Gastrocnemius medialis (tissue), 4 donors: ENCODE measurements around the gene TP53INP2.

Source experiments
- POLR2A ChIP-seq, 2 donors: fragments of 450-650 bp; IDR thresholded peaks; one replicate each; pipeline ENCODE4 v1.6.1; 2017; ENCODE audit warnings: antibody characterized with exemption in 2 of 2, mild to moderate bottlenecking in 2 of 2, moderate library complexity in 2 of 2
- TF ChIP-seq, protein P1 (sequence below), 5 experiments: fragments of 450-650 bp in 3 of 5; fragments of 200-600 bp in 2 of 5; sonication (generic) in 2 of 5; IDR thresholded peaks in 4 of 5; conservative IDR thresholded peaks in 1 of 5; 1 replicate in 4 of 5; 2 replicates in 1 of 5; pipeline ENCODE4 v1.5.1; 2016 to 2019; ENCODE audit warnings: antibody characterized with exemption in 5 of 5, mild to moderate bottlenecking in 3 of 5, moderate library complexity in 3 of 5

DNA sequence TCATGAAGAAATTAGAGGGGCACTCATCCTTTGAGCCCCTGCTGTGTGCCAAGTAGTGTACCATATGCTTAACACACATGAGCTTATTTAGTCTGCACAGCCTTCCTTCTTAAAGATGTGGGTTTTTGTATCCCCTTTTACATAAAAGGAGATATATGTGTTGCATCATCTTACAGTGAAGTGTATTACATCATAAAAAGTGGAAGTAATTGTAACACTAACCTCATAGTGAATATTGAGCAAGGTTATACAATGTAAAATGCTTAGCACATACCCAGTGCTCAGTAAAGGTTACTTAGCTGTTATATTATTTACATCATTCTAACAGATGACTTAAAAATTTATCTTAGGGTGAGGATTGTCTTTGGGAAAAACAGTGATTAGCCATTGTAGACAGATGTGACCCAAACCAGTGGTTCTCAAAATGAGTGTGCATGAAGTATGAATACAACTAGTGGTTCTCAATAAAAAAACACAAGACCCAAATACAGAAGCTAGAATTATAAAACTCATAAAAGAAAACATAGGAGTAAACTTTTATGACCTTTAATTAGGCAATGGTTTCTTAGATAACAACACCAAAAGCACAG, 23.5 kb upstream of the TP53INP2 start:
- TF ChIP-seq, protein P1, sequence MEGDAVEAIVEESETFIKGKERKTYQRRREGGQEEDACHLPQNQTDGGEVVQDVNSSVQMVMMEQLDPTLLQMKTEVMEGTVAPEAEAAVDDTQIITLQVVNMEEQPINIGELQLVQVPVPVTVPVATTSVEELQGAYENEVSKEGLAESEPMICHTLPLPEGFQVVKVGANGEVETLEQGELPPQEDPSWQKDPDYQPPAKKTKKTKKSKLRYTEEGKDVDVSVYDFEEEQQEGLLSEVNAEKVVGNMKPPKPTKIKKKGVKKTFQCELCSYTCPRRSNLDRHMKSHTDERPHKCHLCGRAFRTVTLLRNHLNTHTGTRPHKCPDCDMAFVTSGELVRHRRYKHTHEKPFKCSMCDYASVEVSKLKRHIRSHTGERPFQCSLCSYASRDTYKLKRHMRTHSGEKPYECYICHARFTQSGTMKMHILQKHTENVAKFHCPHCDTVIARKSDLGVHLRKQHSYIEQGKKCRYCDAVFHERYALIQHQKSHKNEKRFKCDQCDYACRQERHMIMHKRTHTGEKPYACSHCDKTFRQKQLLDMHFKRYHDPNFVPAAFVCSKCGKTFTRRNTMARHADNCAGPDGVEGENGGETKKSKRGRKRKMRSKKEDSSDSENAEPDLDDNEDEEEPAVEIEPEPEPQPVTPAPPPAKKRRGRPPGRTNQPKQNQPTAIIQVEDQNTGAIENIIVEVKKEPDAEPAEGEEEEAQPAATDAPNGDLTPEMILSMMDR (IDR thresholded peaks at IDR 0.05 in 4 of 5, conservative IDR thresholded peaks at IDR 0.05 in 1 of 5): no peak
- TF ChIP-seq POLR2A (IDR thresholded peaks at IDR 0.05): no peak
